Spleen (tissue), 11 donors: ENCODE data around the gene TAGLN2. TPM values are rescaled to one million over a fixed set of nuclear protein-coding genes. Genes with fewer than 3 reads are reported as not detected.

Source experiments
- DNase-seq: peaks from one replicate; pipeline ENCODE4 v3.0.0-alpha.2; 2020
- H3K27ac ChIP-seq, 8 donors: fragments of 200-600 bp; sonication (generic) in 7 of 8; 1 replicate in 4 of 8; 2 replicates in 4 of 8; pipeline versions ENCODE4 v1.5.0 to v1.8.0; 2016 to 2021; ENCODE audit warnings: inconsistent platforms in 4 of 8, mild to moderate bottlenecking in 4 of 8, moderate library complexity in 1 of 8
- H3K27me3 ChIP-seq, 7 donors: fragments of 200-600 bp; sonication (generic) in 6 of 7; replicated peaks in 1 of 7; 1 replicate in 4 of 7; 2 replicates in 3 of 7; pipeline versions ENCODE4 v1.5.0 to v1.8.0; 2016 to 2021; ENCODE audit warnings: inconsistent platforms in 3 of 7, mild to moderate bottlenecking in 1 of 7
- H3K36me3 ChIP-seq, 6 donors: fragments of 200-600 bp; sonication (generic) in 5 of 6; 1 replicate in 4 of 6; 2 replicates in 2 of 6; pipeline versions ENCODE4 v1.5.0 to v1.8.0; 2016 to 2021; ENCODE audit warnings: inconsistent platforms in 2 of 6
- H3K4me1 ChIP-seq, 6 donors: fragments of 200-600 bp; sonication (generic) in 5 of 6; 1 replicate in 3 of 6; 2 replicates in 3 of 6; pipeline versions ENCODE4 v1.5.0 to v1.8.0; 2016 to 2021; ENCODE audit warnings: inconsistent platforms in 3 of 6
- H3K4me3 ChIP-seq, 8 donors: fragments of 200-600 bp; sonication (generic) in 7 of 8; 1 replicate in 4 of 8; 2 replicates in 4 of 8; pipeline versions ENCODE4 v1.5.0 to v1.8.0; 2016 to 2021; ENCODE audit warnings: inconsistent platforms in 4 of 8, mild to moderate bottlenecking in 4 of 8, moderate library complexity in 2 of 8
- H3K9me3 ChIP-seq, 8 donors: fragments of 200-600 bp; sonication (generic) in 7 of 8; 1 replicate in 4 of 8; 2 replicates in 4 of 8; pipeline versions ENCODE4 v1.5.0 to v1.8.0; 2016 to 2021; ENCODE audit warnings: inconsistent platforms in 4 of 8
- CTCF ChIP-seq, 11 experiments: fragments of 200-600 bp in 7 of 11; fragments of 450-650 bp in 4 of 11; sonication (generic) in 4 of 11; IDR thresholded peaks in 8 of 11; conservative IDR thresholded peaks in 3 of 11; 1 replicate in 7 of 11; 2 replicates in 4 of 11; pipeline versions ENCODE4 v1.4.0 to v1.8.0; 2016 to 2021; ENCODE audit warnings: antibody characterized with exemption in 11 of 11, inconsistent platforms in 4 of 11, mild to moderate bottlenecking in 1 of 11
- POLR2A ChIP-seq, 3 donors: fragments of 450-650 bp; IDR thresholded peaks; one replicate each; pipeline ENCODE4 v1.5.1; 2017; ENCODE audit warnings: antibody characterized with exemption in 3 of 3, mild to moderate bottlenecking in 1 of 3
- POLR2AphosphoS5 ChIP-seq, 3 donors: sonication (generic); formaldehyde crosslinking; IDR thresholded peaks; one replicate each; pipeline ENCODE4 v1.5.1; 2017; ENCODE audit warnings: antibody characterized with exemption in 3 of 3
- WGBS, 5 donors: extraction: QIAGEN DNeasy Blood & Tissue Kit in 3 of 5; methylation state at CpG; one replicate each; pipeline versions ENCODE4 v1.1.5 to v1.1.7; 2013 to 2018; 5-methylcytosine and 5-hydroxymethylcytosine counted together
- intact Hi-C: fragments of 100-400 bp; cut with DNase I; formaldehyde crosslinking; loops from one replicate; pipeline ENCODE4 v1.15.0; 2023; ENCODE audit warnings: low total_unique reads
- polyA plus RNA-seq, 3 donors: library from polyadenylated mRNA; stranded (reverse); fragments of 200-250 nt; gene quantifications; one replicate each; pipeline ENCODE4 v1.2.1, GENCODE V29; 2013
- total RNA-seq, 7 donors: library from RNA; depleted of rRNA in 3 of 7; stranded (reverse); fragments of >200 nt in 3 of 7; fragmentation: NEBNext Ultra II Directional in 4 of 7; extraction: Animal tissue kit (Norgen Biotek cat#: 25700) in 4 of 7; gene quantifications; one replicate each; pipeline versions ENCODE4 v1.1.0 to v1.2.1, GENCODE V29; 2016 to 2021
- donor health status: healthy with polysubstance abuse.
- donor health status: DM: no; HTN: no; CAD: no; lungs with moderate emphysema.
- donor health status: DM: no; HTN: no; CAD: no.
- donor health status: Bipolar disorder and iron deficiency.
- donor health status: healthy.
- donor health status: DM: no; HTN: no; CAD: no.
- donor health status: DM: yes; HTN: yes; CAD: no.

TAGLN2 gene
- total and polyA plus RNA-seq, 10 donors: 341 to 525 (median 411) TPM

DNA sequence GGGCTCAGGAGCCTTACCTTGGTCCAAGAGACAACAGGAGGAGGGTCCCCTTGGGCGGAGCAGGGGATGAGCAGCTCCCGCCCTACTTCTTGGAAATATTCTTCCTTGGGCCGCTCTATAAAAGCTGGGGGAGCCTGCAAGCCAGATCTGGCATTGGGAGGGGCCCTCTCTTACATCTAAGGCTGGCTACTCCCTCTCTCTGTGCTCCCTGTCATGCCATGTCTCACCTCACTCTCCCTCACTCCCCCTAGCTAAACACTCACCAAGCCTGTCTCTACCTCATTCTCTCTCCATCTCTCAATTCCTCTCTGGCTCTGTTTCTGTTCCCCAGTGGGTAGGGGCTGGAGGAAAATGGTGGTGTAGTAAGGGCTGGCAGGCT lies 6.5 kb upstream of the TAGLN2 start:
- H3K9me3 ChIP-seq: no peaks in the 10 kb centered on the region
- TF ChIP-seq POLR2A (IDR thresholded peaks at IDR 0.05): no peak
- TF ChIP-seq POLR2AphosphoS5 (IDR thresholded peaks at IDR 0.05): no peak
- no peak for TF ChIP-seq CTCF (IDR thresholded peaks at IDR 0.05 in 8 of 11, conservative IDR thresholded peaks at IDR 0.05 in 3 of 11)
- H3K4me1 ChIP-seq: peaks cover 8 to 40% (median 23%) of the 10 kb centered on the region in 6 donors
- no peak overlapping the region for H3K27ac ChIP-seq
- intact Hi-C loops: no loop called here
- no peaks in the 10 kb centered on the region for H3K36me3 ChIP-seq
- 92 to 100% (median 97%) methylated on average over 3 of the region's 3 CpGs for WGBS, 5 donors
- no peak overlapping the region for H3K4me3 ChIP-seq
- H3K27me3 ChIP-seq: peaks cover 0 to 2% (median 0%) of the 10 kb centered on the region in 7 donors
- DNase-seq: no peak

- no peak overlapping the region for H3K27ac ChIP-seq
- H3K9me3 ChIP-seq: no peaks in the 10 kb centered on the region
- H3K36me3 ChIP-seq: no peaks in the 10 kb centered on the region
- intact Hi-C loops: no loop called here
- no peak overlapping the region for H3K4me3 ChIP-seq
- WGBS, 5 donors: 78 to 96% (median 90%) methylated on average over 12 to 13 of the region's 13 CpGs
- peaks cover 6 to 40% (median 22%) of the 10 kb centered on the region in 6 donors for H3K4me1 ChIP-seq
- no peaks in the 10 kb centered on the region for H3K27me3 ChIP-seq
- TF ChIP-seq POLR2AphosphoS5 (IDR thresholded peaks at IDR 0.05): no peak
- TF ChIP-seq POLR2A (IDR thresholded peaks at IDR 0.05): no peak
- no peak for TF ChIP-seq CTCF (IDR thresholded peaks at IDR 0.05 in 8 of 11, conservative IDR thresholded peaks at IDR 0.05 in 3 of 11)
- DNase-seq: peak; percentile 63
These were observed 5.9 kb upstream of the TAGLN2 start for GRCh38 chr1:159931101-159931794.

- H3K27me3 ChIP-seq: no peaks in the 10 kb centered on the region
- TF ChIP-seq POLR2A (IDR thresholded peaks at IDR 0.05): no peak
- no peak for TF ChIP-seq CTCF (IDR thresholded peaks at IDR 0.05 in 8 of 11, conservative IDR thresholded peaks at IDR 0.05 in 3 of 11)
- no peak for TF ChIP-seq POLR2AphosphoS5 (IDR thresholded peaks at IDR 0.05)
- DNase-seq: peak; percentile 65
- intact Hi-C loops: no loop called here
- WGBS, 5 donors: 94 to 97% (median 95%) methylated on average over 7 to 8 of the region's 8 CpGs
- H3K27ac ChIP-seq: no peak overlapping the region
- H3K36me3 ChIP-seq: no peaks in the 10 kb centered on the region
- H3K9me3 ChIP-seq: no peaks in the 10 kb centered on the region
- no peak overlapping the region for H3K4me3 ChIP-seq
- H3K4me1 ChIP-seq: peaks cover 7 to 40% (median 24%) of the 10 kb centered on the region in 6 donors
These were observed 5.3 kb upstream of the TAGLN2 start for GRCh38 chr1:159930634-159931033.

DNA sequence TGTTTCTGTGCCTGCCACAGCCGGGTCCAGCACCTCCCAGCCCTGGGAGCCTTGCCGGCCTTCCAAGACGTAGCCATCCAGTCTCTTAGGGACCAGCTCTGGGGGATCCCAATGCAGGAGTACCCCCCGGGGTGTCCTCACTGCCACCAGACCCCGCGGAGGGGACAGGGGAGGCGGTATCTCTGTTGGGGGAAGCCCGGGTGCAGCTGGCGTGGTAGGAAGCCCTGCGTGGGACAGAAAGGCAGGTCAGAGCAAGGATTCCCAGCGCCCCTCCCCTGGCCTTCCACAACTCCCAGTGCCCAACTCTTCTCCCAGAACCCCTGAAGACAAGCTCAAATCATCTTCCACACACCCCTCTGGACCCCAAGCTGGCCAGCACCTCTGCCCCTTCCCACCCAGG lies 4.9 kb upstream of the TAGLN2 start:
- intact Hi-C loops: no loop called here
- Histone ChIP-seq H3K27ac (peak overlapping the region in 3 of 8 donors; percentile 18 to 57 (median 25)), H3K4me3 (no peak overlapping the region), H3K4me1 (peaks cover 7 to 41% (median 26%) of the 10 kb centered on the region in 6 donors), H3K27me3 (no peaks in the 10 kb centered on the region), H3K36me3 (no peaks in the 10 kb centered on the region), H3K9me3 (no peaks in the 10 kb centered on the region)
- DNase-seq: no peak
- WGBS, 5 donors: 88 to 93% (median 90%) methylated on average over 7 to 11 of the region's 11 CpGs
- TF ChIP-seq CTCF (IDR thresholded peaks at IDR 0.05 in 8 of 11, conservative IDR thresholded peaks at IDR 0.05 in 3 of 11) (no peak), POLR2A (IDR thresholded peaks at IDR 0.05) (no peak), POLR2AphosphoS5 (IDR thresholded peaks at IDR 0.05) (no peak)
